ENCODE data around the gene ZNF324.
"Not testable (repeated sequence)": the region's sequence is repeated elsewhere in the genome, so short reads cannot be mapped to it uniquely, and the experiment has no call there.

The ZNF324 gene

DNA sequence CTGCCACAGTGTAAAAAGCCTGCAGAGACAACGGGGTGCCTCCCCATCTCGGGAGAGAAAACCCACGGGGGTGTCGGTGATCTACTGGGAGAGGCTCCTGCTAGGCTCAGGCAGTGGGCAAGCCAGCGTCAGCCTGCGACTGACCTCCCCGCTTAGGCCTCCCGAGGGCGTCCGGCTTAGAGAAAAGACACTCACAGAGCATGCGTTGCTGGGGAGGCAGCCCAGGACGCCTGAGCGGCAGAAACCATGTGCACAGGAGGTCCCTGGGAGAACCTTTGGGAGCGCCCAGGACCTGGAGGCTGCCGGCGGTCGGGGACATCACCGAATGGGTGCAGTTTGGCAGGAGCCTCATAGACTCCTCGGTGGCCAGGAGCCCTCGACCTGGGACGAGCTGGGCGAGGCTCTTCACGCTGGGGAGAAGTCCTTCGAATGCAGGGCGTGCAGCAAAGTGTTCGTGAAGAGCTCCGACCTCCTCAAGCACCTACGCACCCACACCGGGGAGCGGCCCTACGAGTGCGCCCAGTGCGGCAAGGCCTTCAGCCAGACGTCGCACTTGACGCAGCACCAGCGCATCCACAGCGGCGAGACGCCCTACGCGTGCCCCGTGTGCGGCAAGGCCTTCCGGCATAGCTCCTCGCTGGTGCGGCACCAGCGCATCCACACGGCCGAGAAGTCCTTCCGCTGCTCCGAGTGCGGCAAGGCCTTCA is 4.1 kb downstream of the ZNF324 start:
- DNase-seq (ENCODE audit: extremely low read depth in 1 of 2, low read depth in 1 of 2), result not testable (repeated sequence)

DNA sequence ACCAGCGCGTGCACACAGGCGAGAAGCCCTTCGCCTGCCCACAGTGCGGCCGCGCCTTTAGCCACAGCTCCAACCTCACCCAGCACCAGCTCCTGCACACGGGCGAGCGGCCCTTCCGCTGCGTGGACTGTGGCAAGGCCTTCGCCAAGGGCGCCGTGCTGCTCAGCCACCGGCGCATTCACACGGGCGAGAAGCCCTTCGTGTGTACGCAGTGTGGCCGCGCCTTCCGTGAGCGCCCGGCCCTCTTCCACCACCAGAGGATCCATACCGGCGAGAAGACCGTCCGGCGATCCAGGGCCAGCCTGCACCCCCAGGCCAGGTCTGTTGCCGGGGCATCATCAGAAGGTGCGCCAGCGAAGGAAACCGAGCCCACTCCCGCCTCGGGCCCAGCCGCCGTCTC is 4.9 kb downstream of the ZNF324 start:
- DNase-seq (ENCODE audit: extremely low read depth in 1 of 2, low read depth in 1 of 2), result no peak

GRCh38 chr19:58473775-58474174 is 6.9 kb downstream of the ZNF324 start:
- DNase-seq (ENCODE audit: extremely low read depth in 1 of 2, low read depth in 1 of 2), result no peak

GRCh38 chr19:58474291-58474996 is 7.6 kb downstream of the ZNF324 start:
- no peak for DNase-seq (ENCODE audit: extremely low read depth in 1 of 2, low read depth in 1 of 2)

- no peak for DNase-seq (ENCODE audit: extremely low read depth in 1 of 2, low read depth in 1 of 2)
Measured at GRCh38 chr19:58474997-58475713, 8.3 kb downstream of the ZNF324 start.

DNA sequence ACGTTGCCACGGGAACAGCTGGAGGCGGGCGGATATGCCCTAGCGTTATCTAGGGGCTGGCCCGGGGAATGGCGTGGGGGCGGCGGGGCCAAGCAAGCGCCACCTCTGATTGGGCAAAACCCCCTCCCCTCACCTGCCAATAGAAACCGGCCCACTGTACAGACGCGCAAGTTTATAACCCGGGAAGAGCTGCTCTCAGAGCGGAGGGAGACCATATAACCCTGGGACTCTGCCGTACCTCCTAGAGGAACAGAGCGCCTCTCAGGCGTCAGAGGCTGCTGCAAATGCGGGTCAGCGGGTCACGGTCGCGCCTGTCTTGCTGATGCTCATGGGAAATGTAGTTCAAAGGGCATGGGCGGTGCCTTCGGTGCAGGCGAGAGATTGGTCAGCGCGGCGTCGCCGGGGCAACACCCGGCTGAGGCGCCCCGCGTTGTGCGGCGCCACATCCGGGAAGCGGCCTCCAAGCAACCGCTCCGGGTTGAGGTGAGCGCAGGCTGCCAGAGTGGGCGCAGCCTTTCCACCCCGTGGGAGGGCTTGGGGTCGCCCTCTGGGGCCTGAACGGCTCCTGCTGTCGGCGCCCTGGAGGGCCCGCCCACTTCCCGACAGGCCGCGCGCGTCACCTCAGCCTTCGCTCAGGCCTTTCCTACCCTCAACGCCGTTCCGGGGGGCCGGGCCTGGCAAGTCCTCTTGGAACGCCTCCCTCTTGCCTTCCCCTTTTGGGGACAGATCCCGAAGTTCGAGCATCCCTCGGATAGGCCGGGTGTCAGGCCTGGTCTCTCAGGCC is 9.0 kb downstream of the ZNF324 start, which contains the start of gene ZNF446:
Gene ZNF446, plus strand, starts transcription at position 639 of the 784 bp plus-strand sequence. CDS start 867 bp downstream, outside the sequence.
- DNase-seq (ENCODE audit: extremely low read depth in 1 of 2, low read depth in 1 of 2), result peak; percentile 96

GRCh38 chr19:58476498-58477015 is 9.7 kb downstream of the ZNF324 start:
- DNase-seq (ENCODE audit: extremely low read depth in 1 of 2, low read depth in 1 of 2), result no peak

- DNase-seq (ENCODE audit: extremely low read depth in 1 of 2, low read depth in 1 of 2), result no peak
Measured at GRCh38 chr19:58477130-58477529, 10.2 kb downstream of the ZNF324 start.

DNA sequence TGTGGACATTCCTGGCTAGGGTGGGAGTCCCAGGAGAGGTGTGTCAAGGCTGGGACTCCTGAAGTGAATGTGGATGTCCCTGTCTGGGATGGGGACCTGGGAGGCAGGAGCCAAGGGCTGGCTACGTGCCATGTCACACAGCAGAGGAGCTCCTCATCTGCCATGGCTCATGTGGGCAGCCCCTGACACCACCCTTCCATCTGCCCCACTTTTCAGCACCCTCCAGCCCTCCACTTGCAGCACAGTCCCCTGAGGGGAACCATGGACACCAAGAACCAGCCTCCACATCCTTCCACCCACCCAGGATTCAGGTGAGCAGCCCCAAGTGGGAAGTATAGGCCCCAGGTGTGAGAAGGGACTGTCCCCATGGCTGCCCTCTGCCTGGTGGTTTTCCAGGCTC is 11.0 kb downstream of the ZNF324 start:
- DNase-seq (ENCODE audit: extremely low read depth in 1 of 2, low read depth in 1 of 2), result no peak

- DNase-seq (ENCODE audit: extremely low read depth in 1 of 2, low read depth in 1 of 2), result no peak
Measured at GRCh38 chr19:58479303-58479702, 12.4 kb downstream of the ZNF324 start.

DNA sequence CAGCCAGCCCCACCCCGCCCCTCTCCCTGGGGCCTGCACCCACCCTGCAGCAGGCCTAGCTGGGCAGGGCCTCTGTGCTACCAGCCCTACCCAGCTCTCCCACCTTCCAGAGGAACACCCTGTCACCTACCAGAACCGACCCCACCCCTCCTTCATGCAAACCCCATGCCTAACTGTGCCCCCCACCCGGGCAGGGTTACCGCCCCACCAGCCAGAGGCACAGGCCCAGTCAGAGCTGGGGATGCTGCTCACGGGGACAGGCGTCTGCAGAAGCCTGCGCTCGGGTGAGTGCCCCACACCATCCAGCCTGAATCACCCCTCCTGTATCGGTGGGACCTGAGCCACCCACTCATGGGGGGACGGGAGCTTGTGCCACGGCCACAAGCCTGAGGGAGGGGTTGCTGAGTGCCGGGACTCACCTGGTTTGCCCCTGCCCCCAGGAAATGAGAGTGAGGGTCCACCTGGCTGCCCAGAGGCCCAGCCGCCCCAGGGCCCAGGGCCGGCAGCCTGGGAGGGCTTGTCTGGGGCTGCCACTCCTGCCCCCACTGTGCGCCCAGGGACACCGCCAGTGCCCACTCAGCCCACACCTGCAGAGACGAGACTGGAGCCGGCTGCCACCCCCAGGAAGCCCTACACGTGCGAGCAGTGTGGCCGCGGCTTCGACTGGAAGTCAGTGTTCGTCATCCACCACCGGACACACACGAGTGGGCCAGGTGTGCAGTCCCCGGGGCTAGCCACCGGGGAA is 13.0 kb downstream of the ZNF324 start:
- DNase-seq (ENCODE audit: extremely low read depth in 1 of 2, low read depth in 1 of 2), result no peak

- DNase-seq (ENCODE audit: extremely low read depth in 1 of 2, low read depth in 1 of 2), result no peak
Measured at GRCh38 chr19:58480481-58480830, 13.6 kb downstream of the ZNF324 start.

DNA sequence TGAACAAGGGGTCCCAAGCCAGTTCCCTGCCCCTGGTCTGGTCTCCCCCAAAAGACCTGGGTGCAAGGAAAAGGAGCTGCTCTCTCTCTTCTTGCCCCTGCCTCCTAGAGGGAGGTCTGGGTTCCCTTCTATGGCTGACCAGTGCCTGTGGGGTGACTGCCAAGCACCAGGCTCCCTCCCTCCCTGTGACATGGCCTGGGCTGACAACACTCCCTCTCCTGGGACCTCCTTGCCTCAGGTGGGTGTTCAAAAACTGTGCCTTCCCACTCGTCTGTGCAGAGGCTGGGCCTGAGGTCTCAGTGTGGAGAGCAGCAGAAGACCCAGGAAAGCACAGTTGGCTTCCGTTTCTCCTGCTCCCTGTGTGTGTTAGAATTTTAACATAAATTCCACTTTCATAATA is 14.0 kb downstream of the ZNF324 start:
- no peak for DNase-seq (ENCODE audit: extremely low read depth in 1 of 2, low read depth in 1 of 2)

DNA sequence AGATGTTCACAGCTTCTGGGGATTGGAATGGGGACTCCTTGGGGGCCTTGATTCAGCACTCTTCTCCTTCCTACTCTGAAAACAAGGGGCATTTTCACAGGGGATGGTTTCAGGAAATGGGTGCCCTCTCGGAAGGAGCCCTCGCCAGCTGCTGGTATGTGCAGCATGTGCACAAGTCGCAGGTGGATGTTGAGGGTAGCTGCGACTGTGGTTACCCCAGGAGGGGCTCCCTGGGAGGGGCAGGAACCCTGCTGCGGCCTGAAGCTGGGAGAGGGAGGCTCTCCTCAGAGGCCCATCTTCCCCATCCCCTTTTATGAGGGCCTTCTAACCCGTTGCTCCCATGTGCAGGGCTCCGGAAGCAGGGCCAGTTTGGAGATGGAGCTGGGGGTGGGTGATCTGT is 15.5 kb downstream of the ZNF324 start:
- no peak for DNase-seq (ENCODE audit: extremely low read depth in 1 of 2, low read depth in 1 of 2)

GRCh38 chr19:58483776-58484175 is 16.9 kb downstream of the ZNF324 start:
- no peak for DNase-seq (ENCODE audit: extremely low read depth in 1 of 2, low read depth in 1 of 2)

GRCh38 chr19:58484349-58484748 is 17.5 kb downstream of the ZNF324 start:
- DNase-seq (ENCODE audit: extremely low read depth in 1 of 2, low read depth in 1 of 2), result not testable (repeated sequence)

- no peak for DNase-seq (ENCODE audit: extremely low read depth in 1 of 2, low read depth in 1 of 2)
Measured at GRCh38 chr19:58491393-58491792, 24.5 kb downstream of the ZNF324 start.

DNA sequence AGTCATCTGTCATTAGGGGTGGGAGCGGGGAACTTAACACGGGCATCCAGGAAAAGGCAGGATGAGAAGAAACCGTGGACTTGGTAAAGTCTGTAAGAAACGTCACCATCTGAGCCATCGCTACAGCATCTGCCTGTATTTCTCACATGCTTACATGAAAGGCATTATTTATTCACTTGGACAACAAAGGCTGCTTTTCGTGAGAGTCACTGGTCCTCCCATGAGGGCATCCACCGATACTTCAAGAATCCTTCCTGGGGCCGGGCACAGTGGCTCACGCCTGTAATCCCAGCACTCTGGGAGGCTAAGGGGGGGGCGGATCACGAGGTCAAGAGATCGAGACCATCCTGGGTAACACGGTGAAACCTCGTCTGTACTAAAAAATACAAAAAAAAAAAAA is 25.4 kb downstream of the ZNF324 start:
- no peak for DNase-seq (ENCODE audit: extremely low read depth in 1 of 2, low read depth in 1 of 2)

- DNase-seq (ENCODE audit: extremely low read depth in 1 of 2, low read depth in 1 of 2), result no peak
Measured at GRCh38 chr19:58497634-58498170, 30.8 kb downstream of the ZNF324 start.
